GM12875 (cell line): ENCODE results near the gene SSNA1.

Experiments
- H3K4me3 ChIP-seq: one replicate; pipeline ENCODE4 v1.5.1; 2011; ENCODE audit warnings: low read depth, low read length, control low read depth
- CTCF ChIP-seq: IDR thresholded peaks from 2 replicates; pipeline ENCODE4 v1.5.1; 2011; ENCODE audit warnings: low read depth, mild to moderate bottlenecking, control low read depth, inconsistent platforms, low read length, moderate library complexity, borderline replicate concordance; ENCODE audit not compliant: insufficient read depth

Gene SSNA1

GRCh38 chr9:137183980-137184595 lies 4.4 kb upstream of the SSNA1 start:
- no peak for TF ChIP-seq CTCF
- H3K4me3 ChIP-seq: no peak overlapping the region

GRCh38 chr9:137184881-137185660 lies 3.4 kb upstream of the SSNA1 start:
- TF ChIP-seq CTCF: no peak
- H3K4me3 ChIP-seq: no peak overlapping the region

- TF ChIP-seq CTCF: no peak
- H3K4me3 ChIP-seq: no peak overlapping the region
These were observed 2.6 kb upstream of the SSNA1 start for GRCh38 chr9:137185921-137186320.

GRCh38 chr9:137186385-137186784 lies 2.1 kb upstream of the SSNA1 start:
- no peak for TF ChIP-seq CTCF
- H3K4me3 ChIP-seq: no peak overlapping the region

- TF ChIP-seq CTCF: no peak
- peak overlapping the region; percentile 84 for H3K4me3 ChIP-seq
These were observed 1.1 kb upstream of the SSNA1 start for GRCh38 chr9:137187386-137187785.

- no peak for TF ChIP-seq CTCF
These were observed 388 bp upstream of the SSNA1 start for GRCh38 chr9:137188086-137188489.

More at GRCh38 chr9:137188086-137188489, 388 bp upstream of the SSNA1 start:
- H3K4me3 ChIP-seq: peak overlapping the region; percentile 84
